Subcutaneous abdominal adipose tissue (tissue), 5 donors: ENCODE data around the gene OTOP2.

Experiments used
- H3K27ac ChIP-seq: one replicate; pipeline ENCODE4 v1.7.0; 2013; ENCODE audit warnings: low read depth, mild to moderate bottlenecking, inconsistent platforms, low read length, moderate library complexity
- H3K27me3 ChIP-seq, 5 donors: one replicate each; pipeline ENCODE4 v1.7.0; 2013; ENCODE audit warnings: low read length in 5 of 5, inconsistent platforms in 1 of 5; ENCODE audit not compliant: control insufficient read depth in 5 of 5, insufficient read depth in 4 of 5
- H3K36me3 ChIP-seq, 5 donors: one replicate each; pipeline ENCODE4 v1.7.0; 2013; ENCODE audit warnings: low read length in 5 of 5; ENCODE audit not compliant: control insufficient read depth in 5 of 5, insufficient read depth in 5 of 5
- H3K4me1 ChIP-seq, 5 donors: one replicate each; pipeline ENCODE4 v1.7.0; 2013; ENCODE audit warnings: low read length in 5 of 5, mild to moderate bottlenecking in 3 of 5, moderate library complexity in 1 of 5; ENCODE audit not compliant: control insufficient read depth in 5 of 5, insufficient read depth in 5 of 5
- H3K4me3 ChIP-seq, 5 donors: one replicate each; pipeline ENCODE4 v1.7.0; 2013; ENCODE audit warnings: low read length in 5 of 5, low read depth in 1 of 5
- H3K9ac ChIP-seq, 5 donors: one replicate each; pipeline ENCODE4 v1.7.0; 2013; ENCODE audit warnings: low read length in 5 of 5, mild to moderate bottlenecking in 4 of 5, moderate library complexity in 3 of 5
- H3K9me3 ChIP-seq, 5 donors: one replicate each; pipeline ENCODE4 v1.7.0; 2013; ENCODE audit warnings: low read length in 5 of 5; ENCODE audit not compliant: control insufficient read depth in 5 of 5
- donor health status: healthy.
- donor health status: healthy.
- donor health status: healthy.
- donor health status: healthy.
- donor health status: healthy.

The OTOP2 gene

DNA sequence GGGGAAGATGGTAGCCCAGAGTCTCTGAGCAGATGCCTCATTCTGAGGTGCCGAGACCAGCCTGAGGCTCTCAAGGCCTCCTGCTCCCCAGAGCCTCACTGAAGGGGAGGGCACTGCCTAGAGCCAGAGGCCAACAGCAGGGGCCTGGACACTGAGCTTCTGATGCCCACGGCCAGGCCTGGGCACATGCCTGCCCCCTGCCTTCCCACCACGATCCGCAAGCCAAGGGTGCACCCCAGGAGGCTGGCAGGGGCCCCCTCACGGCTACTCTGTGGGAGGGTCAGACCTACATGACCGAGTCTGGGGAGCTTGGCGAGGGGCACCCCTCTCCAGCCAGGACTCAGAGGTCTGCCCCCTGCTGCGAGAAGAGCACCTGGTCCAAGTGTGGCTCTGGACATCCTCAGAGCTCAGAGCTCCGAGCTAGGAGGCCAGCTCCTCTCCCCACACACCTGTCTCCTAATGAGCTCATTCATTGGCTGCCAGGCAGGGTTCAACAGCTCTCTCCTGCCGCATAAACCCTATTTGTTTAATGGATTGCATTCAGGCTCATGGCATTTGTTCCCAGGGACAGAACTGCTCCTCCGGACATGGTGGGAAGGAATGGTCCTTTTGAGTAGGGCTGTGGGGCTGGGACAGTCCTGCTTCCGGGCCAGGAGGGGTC, 25.5 kb downstream of the OTOP2 start:
- Histone ChIP-seq H3K27me3 (peaks cover 18 to 30% (median 22%) of the 10 kb centered on the region in 5 donors), H3K9me3 (no peaks in the 10 kb centered on the region), H3K4me3 (no peak overlapping the region), H3K4me1 (peaks cover 0 to 3% (median 0%) of the 10 kb centered on the region in 5 donors), H3K9ac (no peak overlapping the region), H3K36me3 (peaks cover 0 to 22% (median 8%) of the 10 kb centered on the region in 5 donors), H3K27ac (no peak overlapping the region)

DNA sequence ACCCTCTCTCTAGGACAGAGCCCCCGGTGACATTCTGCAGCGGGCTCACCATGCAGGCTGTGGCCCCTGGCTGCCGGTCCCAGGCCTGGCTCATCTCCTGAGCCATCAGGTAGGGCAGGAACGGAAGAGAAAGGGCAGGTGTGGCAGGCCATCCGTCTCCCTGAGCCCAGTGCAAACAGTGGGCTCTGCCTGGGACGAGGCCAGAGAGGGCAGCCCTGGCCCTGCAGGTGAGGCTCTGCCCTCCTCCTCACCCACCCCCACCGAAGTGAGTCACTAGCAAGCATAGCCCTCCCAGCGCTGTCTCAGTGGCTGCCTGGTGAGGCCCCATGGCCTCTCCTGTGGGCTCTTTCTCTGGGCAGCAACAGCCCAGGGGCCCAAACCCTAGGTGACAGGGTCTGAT, 26.1 kb downstream of the OTOP2 start:
- Histone ChIP-seq H3K4me1 (peaks cover 0 to 3% (median 0%) of the 10 kb centered on the region in 5 donors), H3K9ac (no peak overlapping the region), H3K27me3 (peaks cover 18 to 30% (median 22%) of the 10 kb centered on the region in 5 donors), H3K27ac (no peak overlapping the region), H3K4me3 (no peak overlapping the region), H3K9me3 (no peaks in the 10 kb centered on the region), H3K36me3 (peaks cover 0 to 27% (median 13%) of the 10 kb centered on the region in 5 donors)

DNA sequence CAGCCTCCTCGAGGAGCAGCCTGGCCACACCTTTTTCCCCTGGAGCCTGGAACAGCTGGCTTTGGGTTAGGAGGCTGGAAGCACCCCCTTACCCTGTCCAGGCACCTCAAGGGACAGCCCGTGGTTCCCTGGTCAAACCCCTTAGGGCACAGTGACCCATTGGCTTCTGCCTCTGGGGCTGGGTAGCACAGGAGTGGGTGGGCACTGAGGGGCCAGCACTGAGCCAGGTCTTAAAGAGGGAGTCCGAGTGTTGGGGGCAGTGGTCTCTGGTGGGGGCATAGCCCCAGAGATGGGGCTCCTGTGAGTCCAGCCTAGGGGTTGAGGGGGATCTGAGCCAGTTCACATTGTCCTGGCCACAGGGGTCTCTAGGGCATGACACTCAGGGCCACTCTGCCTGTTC, 27.0 kb downstream of the OTOP2 start:
- H3K4me3 ChIP-seq = no peak overlapping the region
- no peak overlapping the region for H3K27ac ChIP-seq
- H3K9ac ChIP-seq = no peak overlapping the region
- H3K9me3 ChIP-seq = no peaks in the 10 kb centered on the region
- H3K27me3 ChIP-seq = peaks cover 18 to 30% (median 20%) of the 10 kb centered on the region in 5 donors
- peaks cover 0 to 3% (median 0%) of the 10 kb centered on the region in 5 donors for H3K4me1 ChIP-seq
- H3K36me3 ChIP-seq = peaks cover 0 to 34% (median 19%) of the 10 kb centered on the region in 5 donors

DNA sequence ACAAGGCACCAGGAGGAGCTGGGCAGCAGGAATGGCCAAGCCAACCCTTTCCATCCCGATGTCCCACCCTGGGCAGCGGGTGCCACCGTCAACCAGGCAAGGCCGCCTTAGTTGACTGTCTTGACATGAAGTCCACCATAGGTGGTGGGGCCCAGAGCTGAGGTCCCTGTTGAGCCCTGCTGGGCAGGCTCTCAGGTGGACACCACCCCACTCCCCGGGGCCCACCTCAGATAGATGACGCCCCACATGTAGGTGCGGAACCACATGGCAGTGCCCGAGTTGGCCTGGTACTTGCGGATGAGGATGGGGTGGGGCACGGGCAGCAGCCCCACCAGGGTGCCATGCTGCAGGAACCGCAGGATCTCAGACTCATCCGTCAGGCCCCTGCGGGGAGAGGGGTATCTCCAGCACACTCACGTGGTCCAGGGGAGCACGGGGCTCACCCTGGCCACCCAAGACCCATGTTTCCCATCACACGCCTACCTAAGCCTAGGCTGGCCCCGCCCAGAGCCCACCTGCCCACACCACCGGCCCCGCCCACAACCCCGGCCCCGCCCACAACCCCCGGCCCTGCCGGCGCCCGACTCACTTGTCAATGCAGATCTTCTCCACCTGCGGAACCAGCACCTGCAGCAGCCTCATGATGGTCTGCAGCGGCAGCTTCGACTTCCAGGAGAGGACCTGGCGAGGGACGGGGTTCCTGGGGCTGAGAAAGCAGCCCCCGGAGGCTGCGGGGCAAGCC, 27.8 kb downstream of the OTOP2 start:
- H3K9me3 ChIP-seq = peaks cover 0 to 7% (median 0%) of the 10 kb centered on the region in 5 donors
- peaks cover 0 to 40% (median 22%) of the 10 kb centered on the region in 5 donors for H3K36me3 ChIP-seq
- H3K27me3 ChIP-seq = peaks cover 14 to 26% (median 18%) of the 10 kb centered on the region in 5 donors
- no peak overlapping the region for H3K27ac ChIP-seq
- no peak overlapping the region for H3K4me3 ChIP-seq
- peaks cover 0 to 3% (median 0%) of the 10 kb centered on the region in 5 donors for H3K4me1 ChIP-seq
- no peak overlapping the region for H3K9ac ChIP-seq

DNA sequence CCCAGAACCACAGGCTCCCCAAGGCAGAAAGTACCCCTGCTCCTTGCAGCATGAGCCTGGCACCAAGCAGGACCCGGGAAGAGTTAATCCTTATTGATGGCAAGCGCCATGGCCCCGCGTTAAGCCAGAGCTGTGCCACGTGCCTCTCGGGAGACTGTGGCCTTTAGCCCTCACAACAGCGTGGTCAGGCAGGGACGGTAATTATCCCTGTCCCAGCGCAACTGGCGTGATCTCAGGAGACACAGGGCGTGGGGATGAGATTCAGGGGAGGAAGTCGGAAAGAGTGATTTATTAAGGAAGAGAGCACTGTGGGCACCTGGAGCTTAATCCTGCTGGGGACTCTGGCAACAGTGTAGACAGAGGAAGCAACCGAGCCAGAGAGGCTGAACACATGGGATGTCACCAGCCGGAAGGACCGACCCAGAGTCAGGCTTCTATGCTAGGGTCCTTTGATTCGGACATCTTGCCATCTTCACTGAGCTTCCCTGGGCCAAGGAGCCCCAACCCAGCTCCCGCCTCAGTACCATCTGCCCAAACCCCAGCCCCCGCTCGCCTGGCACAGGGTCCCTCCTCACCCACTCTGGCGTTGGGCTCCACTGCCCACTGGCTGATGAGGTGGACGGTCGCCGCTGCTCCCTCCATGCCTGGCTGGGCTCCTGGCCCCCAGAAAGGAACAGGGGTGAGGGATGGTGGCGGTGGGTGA, 28.5 kb downstream of the OTOP2 start:
- Histone ChIP-seq H3K36me3 (peaks cover 0 to 41% (median 22%) of the 10 kb centered on the region in 5 donors), H3K4me1 (peaks cover 0 to 3% (median 0%) of the 10 kb centered on the region in 5 donors), H3K27ac (no peak overlapping the region), H3K4me3 (no peak overlapping the region), H3K9me3 (peaks cover 0 to 7% (median 0%) of the 10 kb centered on the region in 5 donors), H3K27me3 (peaks cover 13 to 21% (median 15%) of the 10 kb centered on the region in 5 donors), H3K9ac (no peak overlapping the region)

DNA sequence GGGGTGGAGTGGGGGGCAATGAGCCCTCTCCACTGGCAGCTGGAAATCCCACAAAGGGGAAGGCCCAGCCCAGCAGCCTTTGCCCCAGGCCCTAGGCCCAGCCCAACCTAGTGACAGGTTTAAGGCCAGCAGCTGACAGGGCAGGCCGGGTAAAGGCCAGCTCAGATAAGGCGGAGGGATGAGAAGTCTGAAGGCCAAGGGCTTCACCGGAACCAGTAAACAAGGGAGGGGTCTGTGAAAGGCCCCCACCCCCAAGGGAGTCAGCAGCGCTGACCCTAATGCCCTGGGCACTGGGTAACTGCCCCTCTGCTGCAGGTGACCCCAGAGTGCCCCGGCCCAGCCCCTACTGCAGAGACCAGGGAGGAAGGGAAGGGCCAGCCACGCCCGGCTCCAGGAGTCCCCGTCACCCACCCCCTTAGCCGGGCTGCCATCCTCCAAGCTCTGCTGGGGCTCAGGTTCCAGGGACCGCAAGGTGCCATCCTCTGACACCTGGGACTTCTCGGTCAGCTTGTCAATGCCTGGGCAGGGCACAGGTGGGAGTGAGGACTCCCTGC, 29.1 kb downstream of the OTOP2 start:
- Histone ChIP-seq H3K36me3 (peaks cover 0 to 41% (median 22%) of the 10 kb centered on the region in 5 donors), H3K27me3 (peaks cover 13 to 19% (median 16%) of the 10 kb centered on the region in 5 donors), H3K4me3 (no peak overlapping the region), H3K27ac (no peak overlapping the region), H3K9ac (no peak overlapping the region), H3K4me1 (peaks cover 0 to 3% (median 0%) of the 10 kb centered on the region in 5 donors), H3K9me3 (peaks cover 0 to 7% (median 0%) of the 10 kb centered on the region in 5 donors)

DNA sequence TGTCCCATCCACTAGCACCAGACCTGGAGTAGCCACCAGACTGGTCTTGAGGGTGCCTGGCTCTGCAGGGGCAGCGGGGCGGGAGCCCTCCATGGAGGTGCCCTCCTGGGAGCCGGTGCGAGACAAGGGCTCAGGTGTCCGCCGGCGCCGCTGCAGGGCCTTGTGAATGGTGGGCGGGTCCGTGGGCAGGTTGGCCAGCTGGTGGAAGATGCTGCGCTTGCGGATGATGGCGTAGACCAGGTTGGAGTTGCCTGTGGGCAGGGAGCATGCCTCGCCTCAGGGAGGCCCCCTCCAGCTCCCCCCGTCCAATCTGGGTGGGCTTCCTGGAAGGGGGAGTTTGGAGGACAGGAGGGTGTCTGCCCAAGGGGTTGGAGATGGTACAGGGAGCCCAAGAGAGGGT, 30.0 kb downstream of the OTOP2 start:
- peaks cover 0 to 3% (median 0%) of the 10 kb centered on the region in 5 donors for H3K4me1 ChIP-seq
- H3K27ac ChIP-seq = no peak overlapping the region
- no peak overlapping the region for H3K9ac ChIP-seq
- H3K9me3 ChIP-seq = peaks cover 0 to 7% (median 0%) of the 10 kb centered on the region in 5 donors
- no peak overlapping the region for H3K4me3 ChIP-seq
- H3K27me3 ChIP-seq = peaks cover 13 to 20% (median 16%) of the 10 kb centered on the region in 5 donors
- H3K36me3 ChIP-seq = peaks cover 0 to 41% (median 22%) of the 10 kb centered on the region in 5 donors

DNA sequence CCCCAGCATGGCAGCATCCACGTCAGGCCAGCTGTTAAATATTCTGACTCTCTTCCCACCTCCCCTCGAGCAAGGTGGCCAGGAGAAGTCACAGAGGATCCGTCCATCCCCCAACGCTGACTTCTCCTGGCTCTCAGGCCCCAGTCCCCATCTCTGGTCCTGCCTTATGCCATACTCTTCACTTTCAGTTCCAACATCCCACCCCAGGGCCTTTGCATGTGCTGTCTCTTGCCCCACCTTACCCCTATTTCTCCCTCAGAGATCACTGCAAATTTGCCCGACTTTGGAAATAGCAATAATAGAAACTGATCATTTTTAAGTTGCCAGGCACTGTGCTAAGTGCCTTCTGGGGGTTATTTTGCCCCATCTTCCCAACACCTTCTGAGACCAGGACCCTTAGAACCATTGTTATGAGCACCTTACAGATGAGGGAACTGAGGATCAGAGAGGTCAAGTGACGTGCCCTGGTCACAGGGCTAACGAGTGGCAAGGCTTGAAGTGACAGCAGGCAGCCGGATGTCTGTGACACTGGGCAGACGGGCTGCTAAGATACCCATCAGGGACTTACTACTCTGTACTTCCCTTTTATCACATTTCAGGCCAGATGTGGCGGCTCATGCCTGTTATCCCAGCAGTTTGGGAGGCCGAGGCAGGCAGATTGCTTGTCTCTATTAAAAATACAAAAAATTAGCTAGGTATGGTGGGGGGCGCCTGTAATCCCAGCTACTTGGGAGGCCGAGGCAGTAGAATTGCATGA, 30.8 kb downstream of the OTOP2 start:
- no peak overlapping the region for H3K4me3 ChIP-seq
- H3K36me3 ChIP-seq = peaks cover 0 to 48% (median 23%) of the 10 kb centered on the region in 5 donors
- peaks cover 0 to 7% (median 0%) of the 10 kb centered on the region in 5 donors for H3K9me3 ChIP-seq
- H3K27me3 ChIP-seq = peaks cover 13 to 21% (median 15%) of the 10 kb centered on the region in 5 donors
- H3K4me1 ChIP-seq = peaks cover 0 to 3% (median 0%) of the 10 kb centered on the region in 5 donors
- no peak overlapping the region for H3K9ac ChIP-seq
- H3K27ac ChIP-seq = no peak overlapping the region

DNA sequence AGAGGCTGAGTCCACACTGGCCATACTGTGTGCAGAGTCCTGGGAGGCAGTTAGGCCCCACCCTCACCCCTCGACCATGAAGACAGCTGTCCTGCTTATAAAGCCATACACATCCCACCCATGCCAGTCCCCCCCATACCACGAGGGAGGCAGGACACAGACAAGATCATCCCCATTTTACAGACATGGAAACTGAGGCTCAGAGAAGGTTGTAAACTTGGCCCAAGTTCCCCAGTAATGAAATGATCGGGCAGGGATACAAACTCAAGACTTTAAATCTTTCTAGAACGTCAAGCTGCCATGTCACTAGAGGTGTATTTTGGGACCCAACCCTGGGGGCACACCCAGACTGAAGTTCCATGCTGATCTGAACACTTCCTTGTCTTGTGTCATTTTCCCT, 32.0 kb downstream of the OTOP2 start:
- Histone ChIP-seq H3K27me3 (peaks cover 8 to 21% (median 16%) of the 10 kb centered on the region in 5 donors), H3K9me3 (peaks cover 0 to 7% (median 0%) of the 10 kb centered on the region in 5 donors), H3K27ac (no peak overlapping the region), H3K4me3 (no peak overlapping the region), H3K9ac (no peak overlapping the region), H3K4me1 (peaks cover 0 to 3% (median 0%) of the 10 kb centered on the region in 5 donors), H3K36me3 (peaks cover 0 to 51% (median 26%) of the 10 kb centered on the region in 5 donors)
